GM12878 (cell line): Measurements from ENCODE around the gene CLINT1. TPM values are rescaled to one million over a fixed set of nuclear protein-coding genes. Genes with fewer than 3 reads are reported as not detected.

Experiments used
- ATAC-seq: fragments of 200-7000 bp; cut with Tn5 transposase; 3 replicates; pipeline ENCODE4 v1.9.1; 2020; ENCODE audit warnings: mild to moderate bottlenecking, moderate library complexity
- BruUV-seq: library from RNA; stranded (reverse); fragments of 400-500 nt; replicated peaks from 2 replicates; lab custom pipeline; 2021; lab: Mats Ljungman, UMichigan
- CTCF ChIA-PET: fragments of 300-600 bp; sonication (Branson Sonifier 250); formaldehyde crosslinking; extraction: SDS; loops from one replicate; lab custom pipeline; 2021; ENCODE audit warnings: inconsistent platforms; lab: Yijun Ruan, JAX
- POLR2A ChIA-PET: fragments of 350-600 bp; formaldehyde crosslinking; extraction: SDS; loops from one replicate; lab custom pipeline; 2021; ENCODE audit warnings: inconsistent platforms; lab: Charles Lee
- RAD21 ChIA-PET: fragments of 300-600 bp; sonication (Branson Sonifier 250); formaldehyde crosslinking; loops from one replicate; lab custom pipeline; 2023; ENCODE audit warnings: antibody characterized with exemption; ENCODE audit not compliant: unreplicated experiment; lab: Charles Lee
- SMC1A ChIA-PET: fragments of 300-600 bp; sonication (Branson Sonifier 250); formaldehyde crosslinking; loops from one replicate; lab custom pipeline; 2023; ENCODE audit not compliant: unreplicated experiment, uncharacterized antibody; lab: Charles Lee
- DNase-seq: peaks from one replicate; pipeline ENCODE4 v3.0.0-alpha.2; 2011; ENCODE audit warnings: low read depth, low spot score
- FAIRE-seq: peaks from 3 replicates; lab custom pipeline; 2011; peaks lifted over from hg19 to GRCh38; lab: Jason Lieb, UNC
- H2AFZ ChIP-seq: 2 replicates; pipeline ENCODE4 v1.6.0; 2011; ENCODE audit warnings: low read depth, low read length, control low read depth; ENCODE audit not compliant: control insufficient read depth
- H3K27ac ChIP-seq: 2 replicates; pipeline ENCODE4 v1.5.1; 2011; ENCODE audit warnings: control low read depth; ENCODE audit not compliant: control insufficient read depth, insufficient read depth
- H3K27me3 ChIP-seq, 2 experiments: replicated peaks in 1 of 2; 2 replicates each; pipeline versions ENCODE4 v1.6.0 to v1.6.1; 2011; ENCODE audit warnings: low read length in 1 of 2; ENCODE audit not compliant: control insufficient read depth in 2 of 2, insufficient read depth in 2 of 2
- H3K36me3 ChIP-seq, 2 experiments: 2 replicates each; pipeline ENCODE4 v1.5.1; 2011; ENCODE audit warnings: low read length in 1 of 2; ENCODE audit not compliant: control insufficient read depth in 2 of 2, insufficient read depth in 2 of 2
- H3K4me1 ChIP-seq: 2 replicates; pipeline ENCODE4 v1.6.1; 2011; ENCODE audit warnings: mild to moderate bottlenecking, low read length, moderate library complexity, mixed read lengths; ENCODE audit not compliant: control insufficient read depth, insufficient read depth
- H3K4me2 ChIP-seq: 2 replicates; pipeline ENCODE4 v1.6.0; 2011; ENCODE audit warnings: control low read depth; ENCODE audit not compliant: control insufficient read depth, insufficient read depth
- H3K4me3 ChIP-seq: fragments of 200-600 bp; sonication (generic); 2 replicates; pipeline ENCODE4 v1.5.1; 2016
- H3K79me2 ChIP-seq: 2 replicates; pipeline ENCODE4 v1.6.0; 2011; ENCODE audit warnings: low read length; ENCODE audit not compliant: control insufficient read depth, insufficient read depth
- H3K9ac ChIP-seq: 2 replicates; pipeline ENCODE4 v1.8.0; 2011; ENCODE audit warnings: low read length, control low read depth, mixed read lengths; ENCODE audit not compliant: control insufficient read depth, insufficient read depth
- H3K9me3 ChIP-seq: replicated peaks from 3 replicates; pipeline ENCODE4 v1.5.1; 2011; ENCODE audit warnings: mild to moderate bottlenecking, low read length; ENCODE audit not compliant: control insufficient read depth, insufficient read depth
- H4K20me1 ChIP-seq: 2 replicates; pipeline ENCODE4 v1.6.0; 2011; ENCODE audit not compliant: control insufficient read depth, insufficient read depth
- BCLAF1 ChIP-seq: fragments of 450-650 bp; IDR thresholded peaks from 2 replicates; pipeline ENCODE4 v1.6.1; 2017; ENCODE audit warnings: antibody characterized with exemption, mild to moderate bottlenecking, moderate library complexity
- HSF1 ChIP-seq: fragments of 150-350 bp; IDR thresholded peaks from 2 replicates; pipeline ENCODE4 v1.6.1; 2014; ENCODE audit warnings: mild to moderate bottlenecking, low read depth, low read length
- YY1 ChIP-seq: IDR thresholded peaks from 2 replicates; pipeline ENCODE4 v1.6.1; 2011; ENCODE audit warnings: low read depth, mild to moderate bottlenecking, low read length
- WGBS: methylation state at CpG from one replicate; pipeline ENCODE4 v1.1.6; 2016; ENCODE audit warnings: low lambda C conversion rate; ENCODE audit not compliant: insufficient replicate concordance, insufficient coverage; ENCODE audit errors: missing lambda C conversion rate; 5-methylcytosine and 5-hydroxymethylcytosine counted together
- in situ Hi-C: fragments of 300-500 bp; cut with MboI; formaldehyde crosslinking; loops from 9 replicates; pipeline ENCODE4 v1.14.3; 2018; ENCODE audit warnings: mixed read lengths
- intact Hi-C: fragments of 100-400 bp; cut with micrococcal nuclease; formaldehyde crosslinking; loops from one replicate; pipeline ENCODE4 v1.14.2; 2022; ENCODE audit not compliant: unreplicated experiment
- polyA plus RNA-seq, 11 experiments: library from polyadenylated mRNA; depleted of rRNA in 4 of 11; unstranded in 6 of 11; stranded (reverse) in 5 of 11; fragments of >200 nt; fragmentation: Nextera tagmentation in 4 of 11; fragmentation: Illumina TruSeq in 1 of 11; extraction: Ambion mirVana in 4 of 11; extraction: Trizol in 1 of 11; gene quantifications; 1 replicate in 1 of 11; 2 replicates in 10 of 11; pipeline versions ENCODE4 v1.2.1 to v1.2.3, GENCODE V29; 2011 to 2016; ENCODE audit warnings: inconsistent platforms in 2 of 11, missing spikeins in 2 of 11, low read depth in 1 of 11
- total RNA-seq, 4 experiments: library from RNA; depleted of rRNA in 3 of 4; stranded (reverse); fragments of >200 nt in 3 of 4; fragmentation: Illumina TruSeq in 1 of 4; extraction: Trizol in 1 of 4; gene quantifications; 2 replicates each; pipeline versions ENCODE4 v1.2.1 to v1.2.3, GENCODE V29; 2013 to 2021

The CLINT1 gene
- total and polyA plus RNA-seq, 10 of the 15 experiments (the other 5 are each of a cell fraction or from before 2014, with no cell fraction given) = 30.0 to 136 (median 105) TPM

DNA sequence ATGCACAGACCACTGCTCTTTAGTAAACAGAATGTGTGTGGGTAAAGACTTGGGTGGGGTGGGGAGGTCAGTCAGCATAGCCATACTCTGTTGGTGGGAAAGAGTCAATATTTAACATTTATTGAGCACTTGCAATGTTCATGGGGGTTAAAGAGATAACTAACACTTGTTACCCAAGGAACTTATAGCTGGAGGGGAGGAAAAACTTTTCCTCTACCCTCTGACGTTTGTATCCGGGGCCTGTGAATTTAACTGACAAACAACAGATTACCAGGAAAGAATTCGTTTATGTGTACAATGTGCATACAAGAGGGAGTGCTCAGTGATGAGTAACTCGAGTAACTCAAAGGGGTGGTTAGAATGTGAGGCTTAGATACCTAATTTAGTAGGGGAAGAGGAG is 6.8 kb upstream of the CLINT1 start:
- no TSS peak for BruUV-seq

More for the DNA sequence above, 6.8 kb upstream of the CLINT1 start:
- no peak overlapping the region for H3K27ac ChIP-seq
- in situ Hi-C loops = no loop called here
- TF ChIP-seq YY1 (no peak), BCLAF1 (no peak), HSF1 (no peak)
- no peak for ATAC-seq
- no peak overlapping the region for H3K4me2 ChIP-seq
- peaks cover 19% of the 10 kb centered on the region for H3K4me1 ChIP-seq
- peaks cover 7% of the 10 kb centered on the region for H3K9me3 ChIP-seq
- intact Hi-C loops = loop anchor here (10.0 kb wide), 1 partner anchor 271 kb away; no protein-coding TSS in a partner anchor
- ChIA-PET SMC1A (interaction anchor here (0.6 to 1.0 kb wide), 2 partner anchors 9 to 89 kb away, joined by 3 read pairs; no protein-coding TSS in a partner anchor), POLR2A (interaction anchor here (0.6 kb wide), 1 partner anchor 36 kb away, joined by 5 read pairs; no protein-coding TSS in a partner anchor), RAD21 (interaction anchor here (1.1 kb wide), 1 partner anchor 83 kb away, joined by 4 read pairs; no protein-coding TSS in a partner anchor), CTCF (interaction anchor here (0.7 to 1.1 kb wide), 2 partner anchors 14 to 48 kb away, joined by 3 to 5 read pairs; no protein-coding TSS in a partner anchor)
- H3K36me3 ChIP-seq = no peaks in the 10 kb centered on the region
- peaks cover 0 to 3% of the 10 kb centered on the region in 2 experiments; a peak in 1 of 4 replicates for H3K27me3 ChIP-seq
- 80% methylated on average over 4 of the region's 4 CpGs for WGBS
- no peak for FAIRE-seq
- H2AFZ ChIP-seq = no peak overlapping the region
- no peak overlapping the region for H3K4me3 ChIP-seq
- no peaks in the 10 kb centered on the region for H4K20me1 ChIP-seq
- no peaks in the 10 kb centered on the region for H3K79me2 ChIP-seq
- H3K9ac ChIP-seq = no peak overlapping the region
- no peak for DNase-seq
